GM21619 (cell line): ENCODE measurements around the gene SYT5.
"Not testable (repeated sequence)": the region's sequence is repeated elsewhere in the genome, so short reads cannot be mapped to it uniquely, and the experiment has no call there.

Experiments used
- ATAC-seq: cut with Tn5 transposase; IDR thresholded peaks from one replicate; pipeline ENCODE4 v1.9.1; 2021; ENCODE audit not compliant: unreplicated experiment

SYT5 gene

DNA sequence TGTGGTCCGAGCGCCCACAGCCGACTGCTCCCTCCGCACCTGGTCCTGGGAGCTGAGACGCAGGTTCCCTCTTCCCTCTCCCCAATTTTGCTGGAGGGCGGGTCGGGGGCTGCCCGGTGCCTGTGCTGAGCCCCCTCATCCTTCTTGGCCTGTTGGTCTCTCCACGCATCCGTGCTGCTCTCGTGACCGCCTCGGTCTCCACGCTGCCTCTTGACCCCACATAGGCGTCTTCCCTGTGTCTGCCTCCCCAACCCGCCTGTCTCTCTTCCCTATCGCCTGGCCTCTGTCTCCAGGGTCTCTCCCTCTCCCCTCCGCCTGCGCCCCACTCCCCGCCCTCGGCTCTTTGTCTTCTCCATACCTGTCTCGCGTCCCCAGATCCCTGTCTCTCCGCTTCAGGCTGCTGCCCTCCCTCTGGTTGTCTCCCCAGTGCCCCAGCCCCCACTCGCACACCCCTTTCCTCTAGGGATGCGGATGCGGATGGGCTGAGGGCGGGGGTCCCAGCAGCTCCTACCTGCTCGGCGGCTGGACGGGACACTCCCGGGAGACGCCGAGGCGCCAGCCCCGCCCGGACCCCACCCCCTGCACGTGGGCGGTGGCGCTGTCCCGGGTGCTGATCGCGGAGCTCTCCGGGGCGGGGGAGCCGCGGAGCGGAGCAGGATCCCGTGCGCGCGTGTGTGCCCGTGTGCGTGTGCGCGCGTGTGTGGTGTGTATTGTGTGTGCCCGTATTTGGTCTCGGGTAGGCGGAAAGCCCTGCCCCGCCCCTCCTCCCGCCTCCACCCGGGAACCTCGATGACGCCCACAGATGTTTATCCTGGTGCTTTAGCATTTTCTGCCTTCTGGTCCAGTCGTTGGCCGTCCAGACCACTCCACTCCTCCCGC is at the start of gene SYT5:
Gene SYT5 (minus strand): TSS at position 684 of the 879 bp plus-strand sequence. CDS start 1,248 bp downstream, outside the sequence.
- peak; percentile 12 for ATAC-seq

DNA sequence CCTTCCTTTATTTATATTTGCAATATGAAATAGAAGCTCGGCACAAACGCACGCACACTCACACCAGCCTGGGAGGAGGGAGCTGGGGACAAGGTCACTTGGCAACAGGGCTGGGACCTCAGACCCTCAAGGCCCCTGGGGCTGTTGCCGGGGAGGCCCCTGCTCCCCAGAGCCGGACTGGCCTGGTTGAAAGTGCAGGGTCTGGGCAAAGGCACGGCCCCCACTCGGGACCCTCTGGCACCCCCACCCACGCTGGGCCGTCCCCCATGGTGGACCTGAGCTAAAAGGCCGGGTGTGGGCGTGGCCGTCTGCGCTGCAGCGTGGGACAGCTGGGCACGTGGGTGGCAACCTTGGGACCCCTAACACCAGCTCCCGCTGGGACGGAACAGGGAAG is 49.7 kb upstream of the SYT5 start:
- ATAC-seq = no peak

DNA sequence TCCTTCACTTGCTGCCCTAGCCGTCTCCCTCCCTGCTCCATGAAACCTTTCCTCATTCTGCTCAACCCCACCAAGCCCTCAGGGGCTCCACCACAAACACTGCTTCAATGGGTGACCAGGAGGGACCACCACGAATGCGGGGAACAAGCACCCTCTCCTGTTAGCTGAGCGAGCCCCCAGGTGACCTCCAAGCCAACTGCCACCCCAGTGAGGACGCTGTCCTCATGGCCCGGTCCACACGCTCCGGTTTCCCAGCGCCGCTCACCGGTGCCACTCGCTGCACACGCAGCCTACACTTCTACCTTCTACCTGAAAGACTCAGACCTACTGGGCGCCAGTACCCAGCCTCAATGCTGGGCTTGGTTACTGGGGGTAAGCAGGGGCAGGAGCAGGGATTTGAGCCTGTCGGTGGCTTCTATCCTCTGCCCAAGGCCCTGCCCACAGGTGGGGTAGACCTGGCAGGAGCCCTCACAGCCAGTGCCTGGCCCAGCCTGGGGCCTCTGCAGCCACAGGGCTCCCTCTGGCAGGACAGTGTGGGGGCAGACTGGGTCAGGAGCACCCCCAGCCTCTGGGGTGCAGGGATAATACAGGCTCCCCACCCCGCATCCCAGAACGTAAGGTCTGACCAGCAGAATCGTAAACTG is 49.2 kb upstream of the SYT5 start:
- no peak for ATAC-seq

DNA sequence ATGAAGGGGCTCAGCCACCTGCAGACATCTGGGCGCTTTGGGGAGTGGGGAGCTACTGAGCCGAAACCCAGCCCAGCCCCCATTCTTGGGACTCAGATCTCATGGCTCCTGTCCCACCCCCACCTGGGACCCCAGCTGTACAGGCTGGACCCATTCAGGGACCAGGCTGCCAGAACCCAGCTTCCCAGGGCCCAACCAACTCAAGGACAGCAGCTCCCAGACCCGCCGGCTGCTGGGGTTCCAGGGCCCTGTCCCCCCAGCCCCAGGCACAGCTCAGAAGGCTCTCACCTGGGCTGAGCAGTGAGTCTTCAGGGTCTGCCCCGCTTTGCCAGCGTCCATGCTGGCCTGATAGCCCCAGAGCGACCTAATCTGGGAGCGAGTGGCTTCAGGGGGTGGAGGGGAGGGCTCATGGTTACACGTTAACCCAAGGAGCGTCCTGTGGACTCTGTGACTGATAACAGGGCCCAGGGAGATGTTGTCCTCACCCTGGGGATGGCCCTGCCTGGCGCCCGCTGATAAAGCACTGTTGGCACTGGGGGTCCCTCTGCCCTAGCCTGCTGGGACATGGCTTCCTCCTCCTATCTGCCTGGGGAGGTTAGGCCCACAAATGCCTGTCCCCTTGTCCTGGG is 48.4 kb upstream of the SYT5 start, which contains the start of gene TMEM86B:
Gene TMEM86B (minus strand): TSS at position 361 of the 629 bp plus-strand sequence. CDS start 22 bp downstream, at position 339.
- no peak for ATAC-seq

DNA sequence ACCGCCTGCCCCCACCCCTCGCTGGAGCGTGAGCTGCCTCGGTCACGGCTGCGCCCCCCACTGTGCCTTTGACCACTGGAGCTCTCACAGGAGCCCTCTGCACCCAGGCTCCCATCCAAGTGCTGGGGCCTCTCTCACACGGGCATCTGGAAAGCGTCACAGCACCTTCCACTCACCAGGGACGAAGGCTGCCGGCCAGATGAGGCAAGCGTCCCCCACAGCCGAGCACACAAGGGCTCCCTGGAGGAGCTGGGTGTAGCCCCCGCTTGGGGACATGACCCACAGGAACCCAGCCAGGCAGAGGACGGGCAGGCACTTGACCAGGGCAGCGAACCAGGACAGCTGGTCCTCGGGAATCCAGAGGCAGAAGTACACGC is 47.9 kb upstream of the SYT5 start:
- no peak for ATAC-seq

DNA sequence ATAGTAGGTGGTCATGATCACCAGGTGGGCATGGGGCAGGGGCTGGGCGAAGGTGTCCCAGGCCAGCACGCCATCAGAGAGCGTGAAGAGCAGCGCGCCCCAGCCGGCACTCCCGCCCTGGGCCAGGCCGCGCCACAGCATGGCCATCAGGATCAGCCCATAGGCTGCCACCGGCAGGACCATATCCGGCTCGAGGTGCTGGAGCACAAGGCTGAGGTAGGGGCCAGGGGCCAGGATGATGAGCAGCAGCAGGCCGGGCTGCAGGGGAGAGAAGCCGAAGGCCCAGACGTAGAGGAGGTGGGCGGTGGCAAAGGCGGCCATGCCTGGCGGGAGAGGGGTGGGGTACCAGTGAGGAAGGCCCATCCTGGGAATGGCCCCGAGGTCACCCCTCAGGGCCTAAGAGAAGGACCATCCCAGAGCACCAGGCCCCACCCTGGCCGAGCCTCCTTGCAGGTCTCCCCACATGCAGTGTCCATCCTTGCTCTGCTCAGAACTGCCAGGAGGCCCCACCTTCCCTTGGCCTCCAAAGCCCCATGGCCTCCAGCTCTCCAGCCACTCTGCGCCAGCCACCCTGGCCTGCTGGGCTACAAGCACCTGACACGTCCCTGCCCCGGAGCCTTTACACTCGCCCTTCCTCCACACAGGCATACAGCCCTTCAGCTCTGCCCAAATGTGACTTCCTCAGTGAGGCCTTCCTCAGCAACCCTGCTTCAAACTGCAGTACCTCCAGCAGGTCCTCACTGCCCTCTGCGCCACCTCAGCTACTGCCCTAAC is 47.3 kb upstream of the SYT5 start:
- ATAC-seq = no peak

DNA sequence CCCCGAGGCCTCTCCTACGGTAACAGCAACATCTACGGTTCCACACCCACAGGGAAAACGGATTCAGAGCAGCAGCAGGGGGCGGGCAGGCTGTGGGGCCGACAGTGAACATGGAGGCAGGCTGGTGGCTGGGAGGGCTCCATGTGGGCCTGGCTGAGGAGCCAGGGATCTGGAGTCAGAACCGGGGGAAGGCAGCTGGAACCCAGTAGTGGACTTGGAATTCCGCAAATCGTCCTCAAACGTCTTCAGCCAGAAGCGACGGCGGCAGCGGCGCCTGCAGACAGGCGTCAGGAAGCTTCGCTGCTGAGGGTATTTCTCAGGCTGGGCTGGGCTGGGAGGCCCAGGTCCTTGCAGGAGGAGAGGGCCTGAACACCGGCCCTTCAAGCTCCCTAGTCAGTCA is 46.7 kb upstream of the SYT5 start:
- no peak for ATAC-seq

DNA sequence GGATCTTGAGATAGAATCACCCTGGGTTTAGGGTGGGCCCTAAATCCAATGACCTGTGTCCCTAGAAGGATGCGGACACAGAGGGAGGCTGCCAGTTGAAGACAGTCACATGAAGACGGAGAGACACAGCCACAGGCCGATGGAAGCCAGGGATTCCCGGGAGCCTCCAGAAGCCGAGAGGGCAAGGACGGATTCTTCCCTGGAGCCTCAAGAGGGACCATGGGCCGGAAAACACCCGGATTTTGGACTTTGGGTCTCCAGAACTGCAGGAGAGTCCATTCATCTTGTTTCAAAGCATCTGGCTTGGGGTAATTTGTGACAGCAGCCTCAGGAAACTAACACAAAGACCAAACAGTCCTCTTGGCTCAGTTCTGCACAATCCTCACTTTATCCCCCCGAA is 46.2 kb upstream of the SYT5 start:
- ATAC-seq = no peak

DNA sequence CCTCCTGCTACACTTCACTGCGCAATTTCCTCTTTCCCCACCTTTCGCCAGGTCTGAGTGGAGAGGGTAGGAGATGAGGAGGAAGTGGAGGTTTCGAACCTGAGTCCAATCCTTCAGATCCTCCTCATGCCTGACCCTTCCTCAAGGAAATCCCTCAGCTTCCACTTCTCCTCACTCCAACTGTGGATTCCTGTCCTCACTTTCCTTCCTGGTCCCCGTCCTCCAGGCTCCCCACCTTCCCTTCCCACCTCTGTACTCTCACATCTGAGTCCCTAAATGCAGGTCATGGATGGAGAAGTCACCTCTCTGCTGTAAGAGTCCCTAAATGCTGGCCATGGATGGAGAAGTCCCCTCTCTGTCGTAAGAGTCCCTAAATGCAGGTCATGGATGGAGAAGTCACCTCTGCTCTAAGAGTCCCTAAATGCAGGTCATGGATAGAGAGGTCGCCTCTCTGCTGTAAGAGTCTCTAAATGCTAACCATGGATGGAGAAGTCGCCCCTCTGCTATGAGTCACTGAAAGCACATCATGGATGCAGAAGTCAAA is 45.4 kb upstream of the SYT5 start:
- ATAC-seq = no peak

DNA sequence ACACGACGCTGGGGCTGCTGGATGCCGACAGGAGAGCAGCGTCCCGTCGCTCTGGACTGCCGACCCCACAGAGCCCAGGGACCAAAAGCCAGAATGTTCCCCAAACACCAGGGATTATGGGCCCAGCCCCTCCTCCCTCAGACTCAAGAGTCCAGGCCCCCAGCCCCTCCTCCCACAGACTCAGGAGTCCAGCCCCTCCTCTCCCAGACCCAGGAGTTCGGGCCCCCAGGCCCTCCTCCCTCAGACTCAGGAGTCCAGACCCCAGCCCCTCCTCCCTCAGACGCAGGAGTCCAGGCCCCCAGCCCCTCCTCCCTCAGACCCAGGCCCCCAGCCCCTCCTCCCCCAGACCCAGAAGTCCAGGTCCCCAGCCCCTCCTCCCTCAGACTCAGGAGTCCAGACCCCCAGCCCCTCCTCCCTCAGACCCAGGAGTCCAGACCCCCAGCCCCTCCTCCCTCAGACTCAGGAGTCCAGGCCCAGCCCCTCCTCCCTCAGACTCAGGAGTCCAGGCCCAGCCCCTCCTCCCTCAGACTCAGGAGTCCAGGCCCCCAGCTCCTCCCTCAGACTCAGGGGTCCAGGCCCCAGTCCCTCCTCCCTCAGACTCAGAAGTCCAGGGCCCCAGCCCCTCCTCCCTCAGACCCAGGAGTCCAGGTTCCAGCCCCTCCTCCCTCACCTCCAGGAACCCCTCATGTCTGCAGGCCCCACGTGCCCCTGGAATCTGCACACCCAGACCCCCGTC is 44.8 kb upstream of the SYT5 start:
- not testable (repeated sequence) for ATAC-seq

DNA sequence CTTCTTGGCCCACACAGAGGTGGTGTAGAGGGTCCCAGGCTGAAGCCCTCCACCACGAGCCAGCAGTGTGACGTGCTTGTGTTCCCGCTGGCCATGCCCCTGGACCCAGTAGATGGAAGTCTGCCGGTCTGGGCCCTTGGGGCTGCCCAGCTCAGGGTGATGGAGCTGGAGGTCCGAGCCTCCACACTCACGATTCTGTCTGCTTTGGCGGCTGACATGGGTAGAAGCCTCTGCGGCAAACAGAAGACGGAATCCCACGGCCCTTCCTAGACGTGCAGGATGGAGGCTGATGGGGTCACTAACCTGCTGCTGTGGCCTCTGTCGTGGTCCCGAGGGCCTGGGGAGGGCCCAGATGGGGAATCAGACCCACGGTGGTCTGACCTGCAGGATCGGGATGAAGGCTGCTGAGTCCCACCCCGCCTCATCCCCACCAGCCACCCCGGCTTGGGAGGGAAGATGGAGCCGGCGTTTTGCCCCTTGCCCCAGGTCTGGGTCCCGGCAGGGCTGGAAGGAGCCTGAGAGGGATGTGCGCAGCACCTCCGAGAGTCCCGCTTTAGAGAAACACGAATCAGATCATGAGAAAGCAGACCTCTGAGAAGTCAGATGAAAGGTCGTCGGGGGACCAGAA is 44.1 kb upstream of the SYT5 start:
- ATAC-seq = no peak

DNA sequence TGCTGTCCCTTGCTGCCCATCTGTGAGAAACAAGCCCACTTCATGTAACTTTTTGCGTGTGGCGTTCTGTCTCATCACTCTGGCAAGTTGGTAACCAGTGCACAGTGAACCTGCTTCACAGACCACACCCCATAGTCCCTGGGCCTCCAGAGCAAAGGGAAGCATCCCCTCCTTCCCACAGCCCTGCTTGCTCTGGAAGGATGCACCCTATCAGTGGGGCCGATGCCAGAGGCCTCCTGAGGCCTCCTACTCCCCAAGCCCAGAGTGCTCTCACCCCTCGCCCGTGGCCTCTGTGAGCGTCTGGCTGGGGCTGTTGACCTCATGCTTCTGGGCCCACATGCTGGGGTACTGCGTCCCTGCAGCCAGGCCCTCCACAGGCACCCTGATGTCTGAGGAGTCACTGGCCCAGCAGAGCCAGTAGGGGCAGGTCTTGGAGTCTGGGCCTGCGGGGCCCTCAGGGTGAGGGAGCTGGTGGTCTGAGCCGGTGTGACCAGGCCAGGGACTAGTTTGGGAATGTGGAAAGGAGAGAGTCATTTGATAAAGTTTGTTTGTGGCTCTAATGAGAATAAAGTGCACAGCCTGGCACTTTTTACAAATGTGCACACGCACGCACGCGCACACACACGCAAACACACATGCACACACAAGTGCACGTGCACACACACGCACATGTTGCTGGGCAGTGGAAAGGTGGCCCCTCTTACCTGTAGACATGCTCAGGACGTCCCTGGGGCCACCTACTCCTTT is 43.4 kb upstream of the SYT5 start:
- ATAC-seq = no peak

DNA sequence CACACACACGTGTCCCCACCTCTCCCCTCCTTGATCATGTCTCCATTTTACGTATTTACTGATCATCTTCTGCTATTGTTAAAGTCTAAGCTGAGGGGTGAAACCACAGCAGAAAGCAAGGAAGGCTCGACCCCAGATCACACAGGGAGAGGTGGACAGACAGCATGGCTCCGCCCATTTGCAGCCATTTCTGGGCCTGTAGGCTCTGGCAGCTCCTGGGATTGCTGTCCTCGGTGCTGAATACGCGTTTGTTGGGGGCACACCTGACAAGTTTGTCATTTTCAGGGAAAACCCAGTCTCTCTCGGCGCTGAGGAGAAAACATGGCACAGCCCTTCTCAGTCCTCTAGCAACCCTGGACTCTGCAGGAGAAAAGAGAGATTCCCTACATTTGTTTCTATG is 40.4 kb upstream of the SYT5 start:
- ATAC-seq = no peak

DNA sequence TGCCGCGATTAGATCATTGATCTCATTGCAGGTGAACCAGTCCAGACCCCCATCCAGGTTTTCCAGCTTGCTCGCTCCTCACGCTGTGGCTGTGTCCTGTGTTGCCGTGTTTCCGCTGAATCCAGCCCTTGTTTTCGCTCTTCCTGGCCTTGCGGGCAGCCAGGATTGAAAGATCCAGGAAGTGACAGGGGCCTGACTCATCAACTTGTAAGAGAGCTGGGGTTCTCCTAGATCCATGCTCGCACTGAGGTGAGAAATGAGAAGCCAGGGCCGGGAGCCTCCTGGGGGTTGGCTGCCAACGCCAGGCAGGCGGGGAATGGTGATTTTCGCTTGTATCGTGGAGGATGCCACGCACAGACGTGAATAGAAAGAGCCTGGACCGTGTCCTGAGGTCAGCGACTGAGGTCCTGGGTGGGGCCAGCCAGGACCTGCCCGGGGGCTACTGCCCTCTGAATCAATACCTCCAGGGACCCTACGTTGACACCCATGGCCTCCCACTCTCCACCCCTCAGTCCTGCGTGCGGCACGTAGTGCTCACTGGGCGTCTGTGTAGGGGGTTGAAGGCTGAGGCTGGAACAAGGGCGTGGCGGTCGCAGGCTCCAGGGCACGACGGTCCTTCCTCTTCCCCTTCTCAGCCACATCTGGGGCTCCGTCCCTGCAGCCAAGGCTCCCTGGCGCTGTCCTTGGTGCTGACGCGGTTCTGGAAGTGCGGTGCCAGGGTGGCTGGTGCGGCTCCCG is 36.5 kb upstream of the SYT5 start:
- no peak for ATAC-seq

DNA sequence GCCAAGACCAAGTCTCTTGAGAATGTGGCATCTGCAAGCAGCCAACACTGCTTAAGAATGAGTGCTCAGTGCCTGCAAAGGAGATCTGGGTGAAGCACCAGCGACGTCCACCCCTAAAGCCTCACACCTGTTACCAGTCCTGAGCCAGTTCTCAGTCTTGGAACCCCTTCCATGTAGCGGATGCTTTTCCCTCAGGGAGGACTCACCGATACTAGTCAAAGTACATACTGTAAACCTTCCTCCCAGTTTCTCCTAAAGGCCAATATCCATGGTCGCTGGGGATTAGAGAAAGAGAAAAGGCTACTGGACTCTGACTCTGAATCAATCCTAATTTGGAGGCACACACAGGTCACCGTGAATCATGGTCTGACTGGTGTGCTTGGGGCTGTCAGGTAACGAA is 33.5 kb upstream of the SYT5 start:
- no peak for ATAC-seq

DNA sequence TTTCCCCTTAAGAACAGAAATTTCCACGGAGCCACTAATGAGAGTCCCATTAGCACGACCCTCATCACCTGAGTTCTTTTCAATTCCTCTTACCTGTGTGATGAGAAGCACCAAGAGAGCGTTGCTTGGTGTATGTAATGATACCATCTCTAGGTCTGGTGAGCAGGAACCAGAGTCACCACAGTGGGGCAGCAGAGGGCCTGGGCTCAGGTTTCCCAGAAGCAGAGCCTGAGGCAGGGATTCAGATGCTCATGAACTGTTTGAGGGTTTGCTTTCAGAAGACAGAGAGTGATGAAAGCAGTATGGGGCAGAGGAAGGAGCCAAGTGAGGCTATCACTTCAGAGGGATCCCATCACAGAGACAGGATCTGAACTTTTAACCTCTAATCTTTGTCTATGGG is 32.4 kb upstream of the SYT5 start:
- ATAC-seq = no peak

DNA sequence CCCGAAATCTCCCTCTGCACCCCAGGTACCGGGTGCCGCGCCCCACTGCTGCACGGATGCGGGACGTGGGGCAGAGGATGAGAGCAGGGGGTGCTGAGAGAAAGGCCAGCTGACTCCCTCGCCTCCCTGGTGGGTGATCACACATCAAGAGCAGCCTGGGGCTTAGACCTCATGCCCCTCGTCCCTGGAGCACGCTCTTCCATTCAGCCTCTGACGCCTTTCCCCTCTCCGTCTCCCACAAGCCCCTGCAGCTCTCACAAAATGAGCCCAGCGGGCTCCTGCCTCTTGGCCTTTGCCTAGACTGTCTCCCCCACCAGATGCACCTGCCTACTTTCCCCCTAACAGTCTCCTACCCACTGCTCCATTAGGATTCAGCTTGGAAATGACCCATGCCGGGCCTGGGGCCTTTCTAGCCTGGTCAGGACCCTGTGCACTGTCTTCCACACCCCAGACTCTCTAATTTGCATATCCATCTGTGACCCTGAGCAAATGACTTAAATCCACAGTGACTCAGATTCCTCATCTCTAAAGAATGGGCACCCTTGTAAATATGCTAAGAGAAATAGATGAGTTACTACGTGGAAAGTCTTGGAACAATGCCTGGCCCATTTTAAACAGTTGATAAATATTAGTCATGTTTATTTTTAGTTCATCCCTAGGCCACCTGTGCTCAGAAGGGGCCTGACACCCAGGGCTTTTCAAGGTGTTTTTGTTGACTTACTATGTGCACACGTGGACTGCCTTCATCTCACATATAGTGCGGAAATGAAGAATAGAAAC is 29.8 kb upstream of the SYT5 start:
- ATAC-seq = no peak
